Keratinocyte (primary cell): ENCODE results near the gene CCDC150. TPM values are rescaled to one million over a fixed set of nuclear protein-coding genes. Genes with fewer than 3 reads are reported as not detected.
"Not testable (repeated sequence)": the region's sequence is repeated elsewhere in the genome, so short reads cannot be mapped to it uniquely, and the experiment has no call there.

Experiments used
- DNase-seq: peaks from one replicate; pipeline ENCODE4 v3.0.0-alpha.2; 2011; ENCODE audit warnings: low read depth, missing footprints, low spot score
- FAIRE-seq: peaks from 2 replicates; lab custom pipeline; 2011; peaks lifted over from hg19 to GRCh38; lab: Jason Lieb, UNC
- H2AFZ ChIP-seq: 2 replicates; pipeline ENCODE4 v1.6.0; 2012; ENCODE audit warnings: low read length, control low read depth, inconsistent platforms; ENCODE audit not compliant: control insufficient read depth
- H3K27ac ChIP-seq: 2 replicates; pipeline ENCODE4 v1.5.1; 2011; ENCODE audit warnings: low read length; ENCODE audit not compliant: control insufficient read depth, insufficient read depth
- H3K27me3 ChIP-seq: 3 replicates; pipeline ENCODE4 v1.6.0; 2011; ENCODE audit warnings: low read length; ENCODE audit not compliant: control insufficient read depth, insufficient read depth; ENCODE audit errors: extremely low read depth
- H3K36me3 ChIP-seq, 2 experiments: 2 replicates in 1 of 2; 3 replicates in 1 of 2; pipeline ENCODE4 v1.5.1; 2011; ENCODE audit warnings: low read length in 2 of 2, mild to moderate bottlenecking in 1 of 2; ENCODE audit not compliant: control insufficient read depth in 2 of 2, insufficient read depth in 2 of 2; ENCODE audit errors: extremely low read depth in 1 of 2
- H3K4me1 ChIP-seq: 3 replicates; pipeline ENCODE4 v1.5.1; 2011; ENCODE audit warnings: low read length; ENCODE audit not compliant: control insufficient read depth, insufficient read depth; ENCODE audit errors: extremely low read depth
- H3K4me2 ChIP-seq: 3 replicates; pipeline ENCODE4 v1.6.0; 2011; ENCODE audit warnings: low read depth, low read length; ENCODE audit not compliant: control insufficient read depth, insufficient read depth; ENCODE audit errors: extremely low read depth
- H3K4me3 ChIP-seq, 3 experiments: fragments of 200-600 bp in 1 of 3; sonication (generic) in 1 of 3; 2 replicates in 2 of 3; 3 replicates in 1 of 3; pipeline ENCODE4 v1.5.1; 2011 to 2016; ENCODE audit warnings: low read length in 3 of 3, mild to moderate bottlenecking in 3 of 3, control low read depth in 2 of 3, inconsistent platforms in 1 of 3, low read depth in 1 of 3, mixed read lengths in 1 of 3, mixed run types in 1 of 3, moderate library complexity in 1 of 3; ENCODE audit not compliant: control insufficient read depth in 2 of 3, insufficient read depth in 2 of 3; ENCODE audit errors: extremely low read depth in 1 of 3
- H3K79me2 ChIP-seq: 2 replicates; pipeline ENCODE4 v1.6.0; 2012; ENCODE audit warnings: low read length; ENCODE audit not compliant: control insufficient read depth, insufficient read depth
- H3K9ac ChIP-seq: 3 replicates; pipeline ENCODE4 v1.6.0; 2011; ENCODE audit warnings: low read length; ENCODE audit not compliant: control insufficient read depth, insufficient read depth; ENCODE audit errors: extremely low read depth
- H3K9me1 ChIP-seq: 3 replicates; pipeline ENCODE4 v1.6.0; 2011; ENCODE audit warnings: low read length; ENCODE audit not compliant: control insufficient read depth, insufficient read depth; ENCODE audit errors: extremely low read depth
- H3K9me3 ChIP-seq: 2 replicates; pipeline ENCODE4 v1.5.1; 2012; ENCODE audit warnings: low read depth, low read length; ENCODE audit not compliant: control insufficient read depth
- H4K20me1 ChIP-seq: 3 replicates; pipeline ENCODE4 v1.6.0; 2011; ENCODE audit warnings: low read length; ENCODE audit not compliant: control insufficient read depth, insufficient read depth; ENCODE audit errors: extremely low read depth
- CTCF ChIP-seq, 3 experiments: IDR thresholded peaks in 1 of 3; conservative IDR thresholded peaks in 1 of 3; optimal IDR thresholded peaks in 1 of 3; 2 replicates in 2 of 3; 3 replicates in 1 of 3; pipeline versions ENCODE3 to v1.5.1; 2011; ENCODE audit warnings: low read length in 3 of 3, mild to moderate bottlenecking in 3 of 3, moderate library complexity in 2 of 3, control low read depth in 1 of 3, inconsistent platforms in 1 of 3; ENCODE audit not compliant: insufficient read depth in 2 of 3; ENCODE audit errors: extremely low read depth in 1 of 3
- EZH2 ChIP-seq: IDR thresholded peaks from one replicate; pipeline ENCODE4 v1.6.1; 2012; ENCODE audit warnings: inconsistent platforms, mild to moderate bottlenecking, low read length, moderate library complexity
- dilution Hi-C: fragments of 300-500 bp; cut with MboI; formaldehyde crosslinking; loops from one replicate; pipeline ENCODE4 v1.7.0; 2020; ENCODE audit warnings: low sequenced_read_pairs; ENCODE audit not compliant: extremely low pct_ligation_motif_present
- polyA plus RNA-seq, 5 experiments: library from polyadenylated mRNA; depleted of rRNA in 3 of 5; stranded (reverse) in 3 of 5; stranded (forward) in 1 of 5; unstranded in 1 of 5; fragments of >200 nt; gene quantifications; 1 replicate in 1 of 5; 2 replicates in 3 of 5; 3 replicates in 1 of 5; pipeline versions ENCODE4 v1.2.1 to v1.2.3, GENCODE V29; 2011 to 2012; ENCODE audit warnings: missing spikeins in 2 of 5, low read depth in 1 of 5, low replicate concordance in 1 of 5

Gene CCDC150
- polyA plus RNA-seq, 1 donor (not counting 4 experiments of a cell fraction or from before 2014, with no cell fraction given) = 5.0 TPM

GRCh38 chr2:196729418-196729817, 89.9 kb downstream of the CCDC150 start:
- TF ChIP-seq CTCF (optimal IDR thresholded peaks at IDR 0.05 in 1 of 3, IDR thresholded peaks at IDR 0.05 in 1 of 3, conservative IDR thresholded peaks at IDR 0.05 in 1 of 3; ENCODE audit: extremely low read depth in 1 of 3, insufficient read depth in 2 of 3, low read length in 3 of 3) (no peak), EZH2 (no peak)
- DNase-seq (no peak), FAIRE-seq (no peak)
- Histone ChIP-seq H3K4me2 (no peak overlapping the region), H3K9me1 (no peaks in the 10 kb centered on the region), H3K79me2 (no peaks in the 10 kb centered on the region), H3K27me3 (no peaks in the 10 kb centered on the region), H3K4me3 (no peak overlapping the region), H4K20me1 (no peaks in the 10 kb centered on the region), H3K36me3 (no peaks in the 10 kb centered on the region), H3K9ac (no peak overlapping the region), H3K4me1 (no peaks in the 10 kb centered on the region), H3K27ac (no peak overlapping the region), H3K9me3 (no peaks in the 10 kb centered on the region), H2AFZ (no peak overlapping the region)
- dilution Hi-C loops = no loop called here

- H3K27me3 ChIP-seq, H3K4me2 ChIP-seq, H3K79me2 ChIP-seq, H3K4me3 ChIP-seq, H3K27ac ChIP-seq, dilution Hi-C loops, H3K36me3 ChIP-seq, H3K9ac ChIP-seq, H3K4me1 ChIP-seq, H3K9me3 ChIP-seq, H4K20me1 ChIP-seq, H3K9me1 ChIP-seq, H2AFZ ChIP-seq, DNase-seq, FAIRE-seq: not testable (repeated sequence)
Observed at GRCh38 chr2:196736646-196737045, 97.1 kb downstream of the CCDC150 start.

- Histone ChIP-seq H3K27me3 (no peaks in the 10 kb centered on the region), H3K4me1 (no peaks in the 10 kb centered on the region), H3K79me2 (no peaks in the 10 kb centered on the region), H3K27ac (no peak overlapping the region), H4K20me1 (no peaks in the 10 kb centered on the region), H2AFZ (no peak overlapping the region), H3K4me3 (no peak overlapping the region), H3K9me1 (no peaks in the 10 kb centered on the region), H3K36me3 (no peaks in the 10 kb centered on the region), H3K9ac (no peak overlapping the region), H3K9me3 (no peaks in the 10 kb centered on the region), H3K4me2 (no peak overlapping the region)
- no peak for TF ChIP-seq CTCF (optimal IDR thresholded peaks at IDR 0.05 in 1 of 3, IDR thresholded peaks at IDR 0.05 in 1 of 3, conservative IDR thresholded peaks at IDR 0.05 in 1 of 3; ENCODE audit: extremely low read depth in 1 of 3, insufficient read depth in 2 of 3, low read length in 3 of 3)
- no peak for TF ChIP-seq EZH2
- FAIRE-seq (no peak), DNase-seq (no peak)
- dilution Hi-C loops = no loop called here
Observed at GRCh38 chr2:196737046-196737445, 97.5 kb downstream of the CCDC150 start.
